Right lobe of liver (tissue), 6 donors: Measurements from ENCODE around the gene SLC25A15. TPM values are rescaled to one million over a fixed set of nuclear protein-coding genes. Genes with fewer than 3 reads are reported as not detected.

Experiments
- ATAC-seq, 4 donors: fragments of 200-7000 bp; cut with Tn5 transposase; one replicate each; pipeline ENCODE4 v1.9.1; 2020; ENCODE audit warnings: mild to moderate bottlenecking in 4 of 4, moderate library complexity in 4 of 4
- DNase-seq, 3 donors: peaks; one replicate each; pipeline ENCODE4 v3.0.0-alpha.2; 2020
- H3K27ac ChIP-seq, 3 donors: fragments of 200-600 bp; one replicate each; pipeline ENCODE4 v1.8.0; 2022
- H3K27me3 ChIP-seq, 2 donors: fragments of 200-600 bp; one replicate each; pipeline ENCODE4 v1.8.0; 2022
- H3K36me3 ChIP-seq, 4 donors: fragments of 200-600 bp; sonication (generic) in 1 of 4; one replicate each; pipeline versions ENCODE4 v1.5.1 to v1.8.0; 2017 to 2022; ENCODE audit warnings: control low read depth in 1 of 4
- H3K4me1 ChIP-seq, 4 donors: fragments of 200-600 bp; sonication (generic) in 1 of 4; one replicate each; pipeline versions ENCODE4 v1.5.1 to v1.8.0; 2017 to 2022; ENCODE audit warnings: control low read depth in 1 of 4
- H3K4me3 ChIP-seq, 3 donors: fragments of 200-600 bp; one replicate each; pipeline ENCODE4 v1.8.0; 2022
- H3K9me3 ChIP-seq, 4 donors: fragments of 200-600 bp; sonication (generic) in 1 of 4; one replicate each; pipeline versions ENCODE4 v1.5.1 to v1.8.0; 2017 to 2022; ENCODE audit warnings: control low read depth in 1 of 4
- CTCF ChIP-seq, 4 donors: fragments of 200-600 bp in 3 of 4; fragments of 450-650 bp in 1 of 4; IDR thresholded peaks; one replicate each; pipeline versions ENCODE4 v1.5.1 to v1.8.0; 2016 to 2022; ENCODE audit warnings: antibody characterized with exemption in 4 of 4, mild to moderate bottlenecking in 2 of 4
- POLR2A ChIP-seq: fragments of 450-650 bp; IDR thresholded peaks from one replicate; pipeline ENCODE4 v1.6.1; 2017; ENCODE audit warnings: antibody characterized with exemption, mild to moderate bottlenecking
- WGBS: methylation state at CpG from one replicate; pipeline ENCODE4 v1.1.6; 2018; ENCODE audit warnings: low coverage, low lambda C conversion rate; ENCODE audit not compliant: insufficient coverage; ENCODE audit errors: missing lambda C conversion rate; 5-methylcytosine and 5-hydroxymethylcytosine counted together
- intact Hi-C, 2 donors: fragments of 100-400 bp; cut with DNase I; formaldehyde crosslinking; loops; one replicate each; pipeline versions ENCODE4 v1.11.2 to v1.14.1; 2022
- total RNA-seq, 6 experiments: library from RNA; depleted of rRNA in 2 of 6; stranded (reverse); fragments of >200 nt in 2 of 6; fragmentation: NEBNext Ultra II Directional in 3 of 6; extraction: Animal tissue kit (Norgen Biotek cat#: 25700) in 3 of 6; gene quantifications; one replicate each; pipeline versions ENCODE4 v1.1.0 to v1.2.4, GENCODE V29; 2016 to 2023
- donor health status: DM: no; HTN: yes; CAD: no.
- donor health status: DM: no; HTN: no; CAD: no.
- donor health status: DM: no; HTN: no; CAD: no.
- donor health status: DM: no; HTN: yes; CAD: no.
- donor health status: DM: no; HTN: yes; CAD: no.

Gene SLC25A15
- total RNA-seq, 6 experiments from 2014 or later: 28.0 to 168 (median 79.9) TPM

GRCh38 chr13:40777809-40778175 is 11.6 kb upstream of the SLC25A15 start:
- peaks cover 0 to 25% (median 0%) of the 10 kb centered on the region in 4 donors for H3K4me1 ChIP-seq
- intact Hi-C loops: no loop called here
- H3K27ac ChIP-seq: peak overlapping the region in 2 of 3 donors; percentile 43 to 52
- 25% methylated on average over 3 of the region's 3 CpGs for WGBS
- H3K27me3 ChIP-seq: no peaks in the 10 kb centered on the region
- H3K4me3 ChIP-seq: no peak overlapping the region
- no peaks in the 10 kb centered on the region for H3K36me3 ChIP-seq
- DNase-seq: no peak
- TF ChIP-seq POLR2A (no peak), CTCF (IDR thresholded peaks at IDR 0.05) (no peak)
- H3K9me3 ChIP-seq: no peaks in the 10 kb centered on the region
- peak in 1 of 4 donors; percentile 1 for ATAC-seq

- H3K36me3 ChIP-seq: no peaks in the 10 kb centered on the region
- TF ChIP-seq POLR2A (no peak), CTCF (IDR thresholded peaks at IDR 0.05) (no peak)
- H3K4me3 ChIP-seq: no peak overlapping the region
- no peak overlapping the region for H3K27ac ChIP-seq
- ATAC-seq (no peak), DNase-seq (no peak)
- H3K4me1 ChIP-seq: peaks cover 0 to 22% (median 2%) of the 10 kb centered on the region in 4 donors
- H3K9me3 ChIP-seq: no peaks in the 10 kb centered on the region
- intact Hi-C loops: no loop called here
- no peaks in the 10 kb centered on the region for H3K27me3 ChIP-seq
- 49% methylated on average over 4 of the region's 4 CpGs for WGBS
These were observed 10.4 kb upstream of the SLC25A15 start for GRCh38 chr13:40779049-40779448.

- WGBS: 83% methylated on average over 5 of the region's 5 CpGs
- Histone ChIP-seq H3K4me3 (no peak overlapping the region), H3K27ac (no peak overlapping the region), H3K9me3 (no peaks in the 10 kb centered on the region), H3K4me1 (peaks cover 0 to 27% (median 4%) of the 10 kb centered on the region in 4 donors), H3K27me3 (no peaks in the 10 kb centered on the region), H3K36me3 (no peaks in the 10 kb centered on the region)
- ATAC-seq: no peak
- DNase-seq: no peak
- TF ChIP-seq POLR2A (no peak), CTCF (IDR thresholded peaks at IDR 0.05) (no peak)
- intact Hi-C loops: no loop called here
These were observed 9.6 kb upstream of the SLC25A15 start for GRCh38 chr13:40779796-40780285.

GRCh38 chr13:40780822-40781401 is 8.5 kb upstream of the SLC25A15 start:
- Histone ChIP-seq H3K27ac (peak overlapping the region in 2 of 3 donors; percentile 14 to 50), H3K27me3 (no peaks in the 10 kb centered on the region), H3K4me1 (peaks cover 0 to 27% (median 9%) of the 10 kb centered on the region in 4 donors), H3K9me3 (no peaks in the 10 kb centered on the region), H3K36me3 (no peaks in the 10 kb centered on the region), H3K4me3 (no peak overlapping the region)
- ATAC-seq (peak; percentile 25 to 72 (median 47)), DNase-seq (no peak)
- intact Hi-C loops: no loop called here
- 46% methylated on average over 10 of the region's 14 CpGs for WGBS
- TF ChIP-seq POLR2A (no peak), CTCF (IDR thresholded peaks at IDR 0.05) (peak in 2 of 4 donors; percentile 22 to 25)
